ENCODE results near the gene CNTNAP1.
"Not testable (repeated sequence)": the region's sequence is repeated elsewhere in the genome, so short reads cannot be mapped to it uniquely, and the experiment has no call there.

The CNTNAP1 gene

DNA sequence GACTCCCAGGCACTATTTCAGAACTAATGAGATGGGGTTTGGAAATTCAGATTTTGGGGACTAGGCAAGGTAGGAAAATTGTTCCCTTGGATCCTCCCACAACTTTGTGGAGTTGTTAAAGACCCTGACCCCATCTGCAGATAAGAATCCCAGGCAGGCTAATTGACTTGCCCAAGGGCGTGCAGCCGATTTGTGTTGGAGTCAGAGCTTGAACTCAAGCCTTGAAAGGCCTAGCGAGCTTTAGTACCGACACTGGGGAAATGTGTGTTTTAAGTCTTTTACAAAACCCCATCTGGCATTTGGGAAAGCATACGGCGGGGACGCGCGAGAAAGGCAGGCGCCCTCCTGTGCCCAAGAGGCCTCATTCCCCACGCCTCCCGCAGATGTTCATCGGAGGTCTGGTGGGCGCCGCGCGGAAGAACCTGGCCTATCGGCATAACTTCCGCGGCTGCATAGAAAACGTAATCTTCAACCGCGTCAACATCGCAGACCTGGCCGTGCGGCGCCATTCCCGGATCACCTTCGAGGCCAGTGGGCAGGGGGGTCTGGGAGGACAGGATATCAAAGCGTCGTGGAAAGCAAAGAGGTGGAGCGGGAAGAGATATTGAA lies 4.3 kb downstream of the CNTNAP1 start:
- no peak for DNase-seq

DNA sequence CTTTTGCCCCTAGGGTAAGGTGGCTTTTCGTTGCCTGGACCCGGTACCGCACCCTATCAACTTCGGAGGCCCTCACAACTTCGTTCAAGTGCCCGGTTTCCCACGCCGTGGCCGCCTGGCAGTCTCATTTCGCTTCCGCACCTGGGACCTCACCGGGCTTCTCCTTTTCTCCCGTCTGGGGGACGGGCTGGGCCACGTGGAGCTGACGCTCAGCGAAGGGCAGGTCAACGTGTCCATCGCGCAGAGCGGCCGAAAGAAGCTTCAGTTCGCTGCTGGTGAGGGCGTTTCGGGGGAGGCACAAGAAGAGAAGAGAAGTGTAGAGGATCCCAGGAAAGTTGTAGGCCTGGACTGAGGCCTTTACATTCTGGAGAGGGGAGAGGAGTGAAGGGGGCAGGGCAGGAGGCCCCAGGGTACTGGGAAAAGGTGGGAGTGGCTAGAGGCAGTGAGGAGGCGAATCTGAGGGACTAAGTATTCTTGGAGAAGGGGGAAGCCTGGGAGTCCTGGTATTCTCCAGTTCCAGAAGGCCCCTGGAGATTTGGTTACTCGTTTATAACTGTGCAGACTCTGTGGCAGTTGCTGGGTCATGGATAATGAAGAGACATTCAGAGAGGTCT lies 5.5 kb downstream of the CNTNAP1 start:
- DNase-seq: no peak

DNA sequence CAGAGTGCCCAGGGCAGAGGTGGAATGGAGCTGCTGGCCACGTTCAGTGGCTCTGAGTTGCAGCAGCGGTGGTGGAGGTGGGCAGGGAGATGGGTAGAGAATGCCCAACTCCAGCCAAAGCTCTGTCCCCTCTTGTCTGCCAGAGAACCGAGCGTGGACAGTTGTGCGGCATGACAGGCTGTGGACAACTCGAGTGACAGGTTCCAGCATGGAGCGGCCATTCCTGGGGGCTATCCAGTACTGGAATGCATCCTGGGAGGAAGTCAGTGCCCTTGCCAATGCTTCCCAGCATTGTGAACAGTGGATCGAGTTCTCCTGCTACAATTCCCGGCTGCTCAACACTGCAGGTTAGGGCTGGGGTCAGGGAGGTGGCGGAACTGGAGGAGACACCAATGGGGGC lies 8.3 kb downstream of the CNTNAP1 start:
- DNase-seq: no peak

DNA sequence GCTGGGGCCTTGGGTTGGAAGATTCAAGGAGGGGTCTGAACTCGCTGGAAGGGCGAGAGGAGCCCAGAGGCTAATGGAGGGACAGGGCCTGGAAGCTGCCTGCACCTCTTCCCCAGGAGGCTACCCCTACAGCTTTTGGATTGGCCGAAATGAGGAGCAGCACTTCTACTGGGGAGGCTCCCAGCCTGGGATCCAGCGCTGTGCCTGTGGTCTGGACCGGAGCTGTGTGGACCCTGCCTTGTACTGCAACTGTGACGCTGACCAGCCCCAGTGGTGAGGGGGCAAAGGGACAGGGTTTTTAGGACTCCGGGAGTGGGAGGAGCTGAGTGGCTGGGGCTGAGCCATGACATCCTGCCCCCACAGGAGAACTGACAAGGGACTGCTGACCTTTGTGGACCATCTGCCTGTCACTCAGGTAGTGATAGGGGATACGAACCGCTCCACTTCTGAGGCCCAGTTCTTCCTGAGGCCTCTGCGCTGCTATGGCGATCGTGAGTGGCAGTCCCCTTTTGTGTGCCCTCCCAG lies 8.8 kb downstream of the CNTNAP1 start:
- DNase-seq: no peak

DNA sequence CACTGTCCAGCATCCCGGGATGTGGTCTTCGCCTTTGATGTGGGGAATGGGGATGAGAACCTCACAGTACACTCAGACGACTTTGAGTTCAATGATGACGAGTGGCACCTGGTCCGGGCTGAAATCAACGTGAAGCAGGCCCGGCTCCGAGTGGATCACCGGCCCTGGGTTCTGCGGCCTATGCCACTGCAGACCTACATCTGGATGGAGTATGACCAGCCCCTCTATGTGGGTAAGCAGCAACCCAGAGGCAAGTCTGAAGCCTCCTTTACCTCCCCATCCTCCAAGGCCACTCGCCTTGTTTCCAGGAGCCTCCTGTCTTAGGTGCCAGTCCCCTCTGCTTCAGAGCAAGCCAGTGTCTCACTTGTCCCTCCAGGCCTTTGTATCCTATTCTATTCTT lies 10.2 kb downstream of the CNTNAP1 start:
- no peak for DNase-seq

DNA sequence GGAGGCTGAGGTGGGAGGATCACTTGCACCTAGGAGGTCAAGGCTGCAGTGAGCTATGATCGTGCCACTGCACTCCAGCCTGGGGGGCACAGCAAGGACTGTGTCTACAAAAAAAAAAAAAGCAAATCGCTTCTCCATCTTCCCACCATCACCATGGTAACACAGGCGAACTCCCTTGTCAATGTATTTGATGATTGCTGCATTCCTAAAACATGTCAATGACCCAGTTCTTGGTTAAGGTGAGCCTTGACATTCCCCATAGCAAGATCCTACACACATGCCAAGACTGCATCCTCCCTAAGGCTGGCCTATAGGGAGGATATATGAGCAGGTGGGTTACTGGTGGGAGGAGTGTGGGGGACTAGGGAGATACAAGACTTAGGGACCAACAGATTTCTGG lies 12.2 kb downstream of the CNTNAP1 start:
- DNase-seq: no peak

- no peak for DNase-seq
Observed at GRCh38 chr17:42695500-42695899, 13.2 kb downstream of the CNTNAP1 start.

- no peak for DNase-seq
Observed at GRCh38 chr17:42697108-42697811, 14.9 kb downstream of the CNTNAP1 start.

DNA sequence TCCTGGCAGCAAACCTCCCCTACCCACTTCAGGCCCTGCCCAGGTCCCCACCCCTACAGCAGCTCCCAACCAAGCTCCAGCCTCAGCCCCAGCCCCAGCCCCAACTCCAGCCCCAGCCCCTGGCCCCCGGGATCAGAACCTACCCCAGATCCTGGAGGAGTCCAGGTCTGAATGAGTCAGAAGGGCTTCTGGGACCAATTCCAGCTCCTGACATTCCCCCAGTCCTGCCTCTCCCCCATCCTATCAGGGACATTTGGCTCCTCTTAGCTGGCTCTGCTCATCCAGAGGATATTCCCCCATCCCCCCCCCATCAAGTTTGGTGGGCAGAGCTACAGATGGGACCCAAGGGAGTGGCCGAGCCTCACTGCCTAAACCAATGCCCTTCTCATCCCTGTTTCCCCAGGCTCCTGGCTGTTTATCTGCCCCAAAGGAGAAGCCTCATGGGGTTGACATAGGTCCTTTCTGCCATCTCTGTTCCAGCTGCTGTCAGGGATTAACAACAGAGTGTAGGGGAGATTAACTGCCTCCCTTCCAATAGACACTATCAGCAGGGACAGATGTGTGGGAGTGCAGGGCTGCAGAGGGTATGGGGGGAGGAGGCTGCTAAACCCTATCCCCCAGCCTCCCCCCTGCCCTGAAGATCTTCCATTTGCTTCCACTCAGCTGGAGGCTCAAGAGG lies 16.5 kb downstream of the CNTNAP1 start:
- DNase-seq: no peak

- no peak for DNase-seq
Observed at GRCh38 chr17:42699415-42699740, 17.0 kb downstream of the CNTNAP1 start.

- DNase-seq: no peak
Observed at GRCh38 chr17:42700586-42701289, 18.4 kb downstream of the CNTNAP1 start.

- DNase-seq: no peak
Observed at GRCh38 chr17:42702446-42702845, 20.1 kb downstream of the CNTNAP1 start.

- DNase-seq: no peak
Observed at GRCh38 chr17:42704490-42704836, 22.1 kb downstream of the CNTNAP1 start.

- no peak for DNase-seq
Observed at GRCh38 chr17:42704837-42705494, 22.6 kb downstream of the CNTNAP1 start.

GRCh38 chr17:42706732-42707131 lies 24.4 kb downstream of the CNTNAP1 start:
- DNase-seq: no peak

- no peak for DNase-seq
Observed at GRCh38 chr17:42708588-42708987, 26.3 kb downstream of the CNTNAP1 start.

GRCh38 chr17:42709561-42709960 lies 27.2 kb downstream of the CNTNAP1 start:
- DNase-seq: no peak

DNA sequence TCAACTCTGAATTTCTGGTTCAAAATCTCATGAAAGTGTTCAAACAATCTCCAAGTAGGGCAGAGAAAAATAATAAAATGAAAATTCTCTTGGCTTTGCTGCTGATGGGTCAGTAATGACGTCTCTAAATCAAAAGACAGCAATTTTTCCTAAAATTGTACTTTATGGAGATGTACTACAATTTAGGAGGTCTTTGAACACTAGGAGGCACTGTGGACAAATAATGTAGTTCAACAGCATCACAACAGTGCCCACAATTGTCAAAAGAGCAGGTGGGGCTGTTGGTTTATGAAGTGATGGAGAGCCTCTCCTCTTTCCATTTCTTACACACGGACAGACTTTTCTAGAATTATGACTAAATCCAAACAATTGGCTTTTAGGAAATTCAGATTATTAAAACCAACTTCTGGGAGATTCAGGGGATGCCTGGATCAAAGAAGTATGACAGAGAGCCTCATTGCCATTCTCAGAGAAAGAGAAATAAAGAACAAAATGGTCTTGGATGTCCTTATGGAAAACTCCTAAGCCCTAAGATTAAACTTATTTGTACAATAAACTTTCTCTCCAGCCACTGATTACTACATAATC lies 38.8 kb downstream of the CNTNAP1 start:
- peak; percentile 78 for DNase-seq

DNA sequence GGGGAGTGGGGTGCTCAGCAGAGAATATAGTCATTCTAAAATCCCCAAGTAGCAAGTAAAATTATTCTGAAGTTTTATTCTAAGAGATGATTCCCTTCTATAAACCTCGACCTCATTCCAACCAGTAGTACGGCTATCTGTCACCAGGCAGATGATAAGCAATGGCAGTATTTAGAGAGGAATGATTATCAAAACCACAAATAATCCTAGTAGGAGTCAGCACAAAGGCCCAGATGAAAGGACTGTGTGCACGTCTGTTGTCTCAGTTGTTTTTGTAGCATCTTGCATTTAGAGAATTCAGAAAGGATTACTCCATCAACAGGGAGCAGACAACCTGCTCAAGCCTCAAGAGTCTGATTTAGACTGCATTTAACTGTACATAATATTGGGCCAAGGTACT lies 41.3 kb downstream of the CNTNAP1 start:
- no peak for DNase-seq

- DNase-seq: no peak
Observed at GRCh38 chr17:42725143-42725542, 42.8 kb downstream of the CNTNAP1 start.

DNA sequence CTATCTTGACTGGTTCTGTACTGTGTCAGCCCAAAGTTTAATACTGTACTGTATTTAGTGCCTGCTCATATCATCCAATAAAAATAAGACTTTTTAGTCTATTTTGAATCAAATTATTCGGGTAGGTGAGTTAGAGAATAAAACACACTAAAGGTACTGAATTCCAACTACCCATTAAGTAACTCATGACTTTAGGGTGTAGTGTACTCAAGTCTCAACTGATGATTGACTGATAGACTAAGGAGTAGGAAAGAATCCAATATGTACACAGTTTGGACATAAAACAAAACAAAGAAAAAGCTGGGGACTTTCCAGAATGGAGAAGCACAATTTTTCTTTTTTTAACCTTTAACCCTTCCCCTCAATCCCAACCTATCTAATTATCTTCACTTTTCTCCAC lies 58.4 kb downstream of the CNTNAP1 start:
- no peak for DNase-seq

- DNase-seq: not testable (repeated sequence)
Observed at GRCh38 chr17:42742916-42743315, 60.6 kb downstream of the CNTNAP1 start.

All from inflammatory macrophage treated with lipopolysaccharide for 4 hours (primary cell).